Astrocyte of the spinal cord (primary cell): Measurements from ENCODE around the gene TTYH3.
"Not testable (repeated sequence)": the region's sequence is repeated elsewhere in the genome, so short reads cannot be mapped to it uniquely, and the experiment has no call there.

ENCODE experiments used
- DNase-seq: peaks from one replicate; pipeline ENCODE4 v3.0.0; 2011; ENCODE audit warnings: low read depth, low spot score
- H3K4me3 ChIP-seq: 2 replicates; pipeline ENCODE4 v1.5.1; 2011; ENCODE audit warnings: low read depth, mild to moderate bottlenecking, low read length, moderate library complexity
- in situ Hi-C: cut with HindIII; loops from 2 replicates; pipeline ENCODE4 v1.10.0; 2017; ENCODE audit warnings: low sequenced_read_pairs
- TF ChIP-seq, protein P1 (sequence below): IDR thresholded peaks from 2 replicates; pipeline ENCODE4 v1.5.1; 2012; ENCODE audit warnings: low read depth, mild to moderate bottlenecking, low read length, inconsistent platforms

The TTYH3 gene

DNA sequence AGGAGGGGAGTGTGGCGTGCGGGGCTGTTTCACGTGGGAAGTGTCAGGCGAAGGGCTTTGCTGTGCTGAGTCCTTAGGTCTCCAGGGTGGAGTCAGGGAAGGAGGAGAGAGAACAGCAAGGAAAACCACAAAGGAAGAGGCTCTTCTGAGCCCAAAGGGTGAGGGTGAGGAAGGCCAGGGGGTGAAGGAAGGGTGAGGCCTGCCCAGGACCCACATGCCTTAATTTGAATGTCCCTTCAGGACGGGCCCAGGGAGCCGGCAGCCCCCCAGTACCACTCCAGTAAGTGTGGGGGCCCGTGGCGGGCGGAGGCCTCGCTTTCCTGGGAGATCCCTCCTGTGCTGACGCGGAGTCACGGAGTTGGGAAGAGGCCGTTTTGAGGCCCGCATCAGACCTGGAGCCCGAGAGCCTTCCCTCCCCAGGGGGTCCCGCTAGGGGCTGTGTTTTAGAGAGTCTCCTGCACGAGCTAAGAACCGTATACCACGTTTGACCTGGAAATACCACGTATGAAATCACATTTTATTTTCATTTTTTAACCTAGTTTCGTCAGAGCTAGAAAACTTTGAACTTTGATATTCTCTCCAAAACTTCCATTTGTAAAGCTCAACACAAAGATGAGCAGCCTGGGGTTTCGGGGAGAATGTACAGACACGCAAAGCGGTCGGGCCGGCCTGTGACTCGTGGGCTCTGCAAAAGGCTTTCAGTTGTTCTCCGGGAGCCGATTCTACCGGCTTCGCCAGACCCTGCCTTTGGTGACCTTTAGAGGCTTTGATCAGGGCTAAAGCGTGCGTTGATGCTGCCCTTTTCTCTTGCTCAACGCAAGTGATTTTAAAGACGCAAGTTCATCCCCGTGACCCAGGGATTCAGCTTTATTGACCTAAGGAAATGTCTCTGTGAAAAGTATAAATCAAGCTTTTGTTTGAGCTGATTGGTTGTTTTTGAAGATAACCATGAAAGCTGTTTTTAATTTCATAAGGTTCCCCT is 23.6 kb upstream of the TTYH3 start:
- no peak overlapping the region for H3K4me3 ChIP-seq
- no peak for DNase-seq
- in situ Hi-C loops: no loop called here

DNA sequence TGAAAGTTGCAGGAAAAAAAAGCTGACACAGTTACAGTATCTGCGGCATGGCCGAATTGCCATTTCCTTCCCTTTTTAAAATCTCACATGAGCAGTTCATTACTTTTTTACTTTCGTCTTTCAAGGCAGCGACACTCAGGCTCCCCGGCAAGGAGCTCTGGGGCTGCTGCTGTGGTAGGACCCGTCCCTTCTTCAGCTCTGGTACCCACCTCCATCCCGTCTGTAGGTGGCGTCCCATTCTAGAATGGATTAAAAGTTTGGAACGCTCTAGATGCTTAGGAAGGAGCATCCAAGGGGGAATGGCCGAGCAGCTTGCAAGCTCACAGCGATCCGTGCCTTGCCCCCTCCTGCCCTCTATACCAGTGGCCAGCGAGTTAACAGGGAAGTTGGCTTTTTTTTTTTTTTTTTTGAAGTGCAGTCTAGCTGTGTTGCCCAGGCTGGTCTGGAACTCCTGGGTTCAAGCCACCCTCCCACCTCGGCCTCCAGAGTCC is 22.8 kb upstream of the TTYH3 start:
- in situ Hi-C loops: no loop called here
- H3K4me3 ChIP-seq: no peak overlapping the region
- DNase-seq: peak; percentile 45

More for the DNA sequence above, 23.6 kb upstream of the TTYH3 start:
- TF ChIP-seq, protein P1, sequence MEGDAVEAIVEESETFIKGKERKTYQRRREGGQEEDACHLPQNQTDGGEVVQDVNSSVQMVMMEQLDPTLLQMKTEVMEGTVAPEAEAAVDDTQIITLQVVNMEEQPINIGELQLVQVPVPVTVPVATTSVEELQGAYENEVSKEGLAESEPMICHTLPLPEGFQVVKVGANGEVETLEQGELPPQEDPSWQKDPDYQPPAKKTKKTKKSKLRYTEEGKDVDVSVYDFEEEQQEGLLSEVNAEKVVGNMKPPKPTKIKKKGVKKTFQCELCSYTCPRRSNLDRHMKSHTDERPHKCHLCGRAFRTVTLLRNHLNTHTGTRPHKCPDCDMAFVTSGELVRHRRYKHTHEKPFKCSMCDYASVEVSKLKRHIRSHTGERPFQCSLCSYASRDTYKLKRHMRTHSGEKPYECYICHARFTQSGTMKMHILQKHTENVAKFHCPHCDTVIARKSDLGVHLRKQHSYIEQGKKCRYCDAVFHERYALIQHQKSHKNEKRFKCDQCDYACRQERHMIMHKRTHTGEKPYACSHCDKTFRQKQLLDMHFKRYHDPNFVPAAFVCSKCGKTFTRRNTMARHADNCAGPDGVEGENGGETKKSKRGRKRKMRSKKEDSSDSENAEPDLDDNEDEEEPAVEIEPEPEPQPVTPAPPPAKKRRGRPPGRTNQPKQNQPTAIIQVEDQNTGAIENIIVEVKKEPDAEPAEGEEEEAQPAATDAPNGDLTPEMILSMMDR: no peak

DNA sequence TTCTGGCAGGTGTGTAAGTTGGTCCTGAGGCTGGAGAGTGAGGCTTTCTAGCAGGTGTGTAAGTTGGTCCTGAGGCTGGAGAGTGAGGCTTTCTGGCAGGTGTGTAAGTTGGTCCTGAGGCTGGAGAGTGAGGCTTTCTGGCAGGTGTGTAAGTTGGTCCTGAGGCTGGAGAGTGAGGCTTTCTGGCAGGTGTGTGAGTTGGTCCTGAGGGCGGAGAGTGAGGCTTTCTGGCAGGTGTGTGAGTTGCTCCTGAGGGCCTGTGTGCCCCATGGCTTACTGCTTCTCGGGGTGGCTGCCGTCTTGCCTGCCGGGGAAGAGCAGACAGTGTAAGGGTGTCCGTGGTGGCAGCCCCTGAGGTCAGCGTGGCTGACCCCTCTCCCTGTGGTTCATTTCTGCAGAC is 22.1 kb upstream of the TTYH3 start:
- H3K4me3 ChIP-seq, in situ Hi-C loops: not testable (repeated sequence)

More for the DNA sequence above, 22.8 kb upstream of the TTYH3 start:
- TF ChIP-seq, protein P1: peak; percentile 56

DNA sequence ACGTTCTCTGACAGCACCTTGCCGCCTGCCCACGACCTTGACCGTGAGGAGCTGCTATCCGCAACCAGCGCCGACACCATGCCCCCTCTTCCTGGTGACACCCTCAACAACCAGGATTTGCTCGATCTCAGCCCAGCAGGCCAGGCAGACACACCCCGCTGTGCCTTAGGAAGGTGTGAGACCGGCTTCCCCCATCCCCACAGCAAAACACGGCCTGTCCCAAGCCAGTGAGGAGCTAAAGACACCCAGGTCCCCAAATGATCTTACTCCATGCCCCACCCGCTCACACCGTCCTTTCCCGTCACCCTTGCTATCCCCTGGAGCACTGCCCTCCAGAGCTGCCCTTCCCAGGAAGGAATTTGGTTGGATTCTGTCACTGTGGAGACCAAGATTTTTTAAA is 21.3 kb upstream of the TTYH3 start:
- no peak for DNase-seq
- no peak overlapping the region for H3K4me3 ChIP-seq
- in situ Hi-C loops: no loop called here
- TF ChIP-seq, protein P1: no peak

More for the DNA sequence above, 22.1 kb upstream of the TTYH3 start:
- DNase-seq: not testable (repeated sequence)

DNA sequence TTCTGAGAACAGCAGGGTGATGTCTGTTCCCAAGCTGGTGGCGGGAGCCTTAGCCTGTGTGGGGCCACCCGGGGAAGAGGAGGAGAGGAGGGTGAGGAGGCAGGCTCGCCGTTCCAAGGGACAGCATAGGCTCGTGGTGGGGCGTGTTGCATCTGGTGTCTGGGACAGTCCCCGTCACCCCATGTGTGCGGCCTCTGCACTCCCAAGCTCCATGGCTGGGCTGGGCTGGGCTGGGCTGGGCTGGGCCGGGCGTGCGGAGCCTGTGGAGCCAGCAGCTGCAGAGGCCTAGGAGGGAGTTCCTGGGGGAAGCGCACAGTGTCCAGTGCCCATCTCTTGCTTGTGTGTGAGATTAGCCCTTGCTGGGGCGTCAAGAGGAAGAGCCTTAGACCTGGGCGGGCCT is 20.9 kb upstream of the TTYH3 start:
- TF ChIP-seq, protein P1: no peak
- in situ Hi-C loops: no loop called here
- no peak for DNase-seq
- H3K4me3 ChIP-seq: no peak overlapping the region

DNA sequence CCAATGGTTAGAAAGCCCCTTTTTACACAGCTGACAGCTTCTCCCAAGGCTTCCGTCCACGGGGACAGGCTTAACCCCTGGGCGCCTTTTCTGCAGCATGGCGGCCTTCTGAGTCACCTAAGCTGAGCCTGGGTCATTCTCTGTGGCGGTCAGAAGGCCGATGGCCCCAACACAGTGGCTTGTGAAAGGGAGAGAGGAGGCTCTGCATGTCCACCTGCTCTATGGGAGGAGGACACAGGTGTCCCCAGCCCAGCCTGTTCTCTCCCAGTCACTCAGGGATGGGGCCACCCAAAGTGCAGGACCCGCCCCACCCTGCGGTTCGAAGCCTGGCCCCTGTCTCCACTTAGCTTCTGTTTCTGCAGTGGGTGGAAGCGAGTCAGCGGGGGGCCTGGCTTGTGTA is 20.4 kb upstream of the TTYH3 start:
- DNase-seq: no peak
- no peak overlapping the region for H3K4me3 ChIP-seq
- TF ChIP-seq, protein P1: no peak
- in situ Hi-C loops: no loop called here

DNA sequence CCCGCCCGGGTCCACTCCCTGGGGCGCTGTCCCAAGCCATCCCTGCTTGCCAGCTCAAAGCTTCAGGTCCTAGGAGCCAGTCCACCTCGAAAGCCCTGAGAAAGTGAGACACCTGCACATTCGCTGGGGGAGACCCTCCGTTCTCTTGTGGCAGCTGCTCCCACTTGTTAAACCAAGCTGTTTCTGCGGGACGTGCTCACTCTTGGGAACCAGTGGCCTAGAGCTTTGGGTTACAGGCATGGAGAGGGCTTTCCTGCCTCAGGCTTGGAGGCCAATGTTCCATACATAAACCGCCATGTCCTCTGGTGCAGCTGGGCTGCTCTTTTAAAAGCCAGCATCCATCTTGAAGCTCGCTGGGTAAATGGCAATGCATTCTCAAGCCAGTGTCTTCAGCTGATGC is 19.9 kb upstream of the TTYH3 start:
- in situ Hi-C loops: no loop called here

More for the DNA sequence above, 19.9 kb upstream of the TTYH3 start:
- TF ChIP-seq, protein P1: no peak
- no peak for DNase-seq
- H3K4me3 ChIP-seq: no peak overlapping the region
